Neural cell (in vitro differentiated cells): ENCODE results near the gene KRTAP2-2. TPM values are rescaled to one million over a fixed set of nuclear protein-coding genes. Genes with fewer than 3 reads are reported as not detected.

Experiments used
- H2AFZ ChIP-seq: fragments of 200-600, 300-800 bp; sonication (generic), shearing (Covaris generic); 2 replicates; pipeline ENCODE4 v1.6.0; 2014; ENCODE audit warnings: low read depth, mild to moderate bottlenecking, antibody characterized with exemption, low read length, moderate library complexity
- H3F3A ChIP-seq: fragments of 200-600 bp; shearing (Covaris generic); 2 replicates; pipeline ENCODE4 v1.6.1; 2016; ENCODE audit warnings: mild to moderate bottlenecking, moderate library complexity, mixed read lengths, antibody characterized with exemption, low read length; ENCODE audit not compliant: insufficient read depth, poor library complexity, severe bottlenecking
- H3K27ac ChIP-seq: fragments of 200-600, 300-800 bp; sonication (generic), shearing (Covaris generic); 2 replicates; pipeline ENCODE4 v1.5.1; 2014; ENCODE audit warnings: mild to moderate bottlenecking, low read length, moderate library complexity
- H3K27me3 ChIP-seq: fragments of 300-800, 200-600 bp; sonication (generic), shearing (Covaris generic); 2 replicates; pipeline ENCODE4 v1.6.0; 2014; ENCODE audit warnings: mild to moderate bottlenecking, low read depth, low read length, moderate library complexity; ENCODE audit not compliant: insufficient read depth
- H3K36me3 ChIP-seq: fragments of 300-800, 200-600 bp; sonication (generic), shearing (Covaris generic); 2 replicates; pipeline ENCODE4 v1.5.1; 2014; ENCODE audit warnings: mild to moderate bottlenecking, antibody characterized with exemption, low read length, moderate library complexity; ENCODE audit not compliant: insufficient read depth
- H3K4me2 ChIP-seq: fragments of 300-800, 200-600 bp; sonication (generic), shearing (Covaris generic); 2 replicates; pipeline ENCODE4 v1.6.0; 2014; ENCODE audit warnings: mild to moderate bottlenecking, low read length
- H3K4me3 ChIP-seq: fragments of 300-800, 200-600 bp; sonication (generic), shearing (Covaris generic); 2 replicates; pipeline ENCODE4 v1.5.1; 2014; ENCODE audit warnings: mild to moderate bottlenecking, low read length, moderate library complexity
- H3K79me2 ChIP-seq: fragments of 200-600 bp; shearing (Covaris generic); replicated peaks from 2 replicates; pipeline ENCODE4 v1.6.0; 2014; ENCODE audit warnings: mild to moderate bottlenecking, low read length, moderate library complexity; ENCODE audit not compliant: insufficient read depth
- H3K9ac ChIP-seq: fragments of 300-800, 200-600 bp; sonication (generic), shearing (Covaris generic); 2 replicates; pipeline ENCODE4 v1.6.1; 2016; ENCODE audit warnings: mild to moderate bottlenecking, low read length, mixed read lengths
- H3K9me2 ChIP-seq: fragments of 200-600 bp; shearing (Covaris generic); 2 replicates; pipeline ENCODE4 v1.6.1; 2016; ENCODE audit warnings: mild to moderate bottlenecking, low read length, mixed read lengths; ENCODE audit not compliant: insufficient read depth
- H3K9me3 ChIP-seq: fragments of 200-600, 300-800 bp; sonication (generic), shearing (Covaris generic); 2 replicates; pipeline ENCODE4 v1.6.1; 2016; ENCODE audit warnings: mild to moderate bottlenecking, mixed run types, low read length, moderate library complexity, mixed read lengths
- H4K20me1 ChIP-seq: fragments of 200-600 bp; shearing (Covaris generic); 2 replicates; pipeline ENCODE4 v1.6.1; 2016; ENCODE audit warnings: mild to moderate bottlenecking, mixed run types; ENCODE audit not compliant: insufficient read depth
- EP300 ChIP-seq: fragments of 450-650 bp; conservative IDR thresholded peaks from 2 replicates; pipeline ENCODE4 v1.6.1; 2014; ENCODE audit warnings: antibody characterized with exemption, mild to moderate bottlenecking, moderate library complexity; ENCODE audit not compliant: poor library complexity, severe bottlenecking
- EZH2 ChIP-seq: fragments of 200-600, 300-800 bp; shearing (Covaris generic), sonication (generic); IDR thresholded peaks from 2 replicates; pipeline ENCODE4 v1.6.1; 2014; ENCODE audit warnings: antibody characterized with exemption, low read length, borderline replicate concordance, mild to moderate bottlenecking; ENCODE audit not compliant: insufficient read depth, poor library complexity, severe bottlenecking
- MXI1 ChIP-seq: fragments of 450-650 bp; conservative IDR thresholded peaks from 2 replicates; pipeline ENCODE4 v1.6.1; 2014; ENCODE audit warnings: antibody characterized with exemption, mild to moderate bottlenecking; ENCODE audit not compliant: poor library complexity, severe bottlenecking
- POLR2AphosphoS5 ChIP-seq: IDR thresholded peaks from 2 replicates; pipeline ENCODE4 v1.6.1; 2012
- RAD21 ChIP-seq: fragments of 450-650 bp; conservative IDR thresholded peaks from 2 replicates; pipeline ENCODE4 v1.6.1; 2014; ENCODE audit warnings: antibody characterized with exemption, mild to moderate bottlenecking, moderate library complexity
- SMC3 ChIP-seq: fragments of 450-650 bp; conservative IDR thresholded peaks from 2 replicates; pipeline ENCODE4 v1.6.1; 2014; ENCODE audit warnings: antibody characterized with exemption, mild to moderate bottlenecking, moderate library complexity; ENCODE audit not compliant: poor library complexity
- TAF1 ChIP-seq: IDR thresholded peaks from 2 replicates; pipeline ENCODE4 v1.6.1; 2012; ENCODE audit warnings: low read depth
- polyA plus RNA-seq: library from polyadenylated mRNA; depleted of rRNA; stranded (reverse); fragments of >200 nt; gene quantifications from 2 replicates; pipeline ENCODE4 v1.2.3, GENCODE V29; 2014
- TF ChIP-seq, protein P1 (sequence below): IDR thresholded peaks from 2 replicates; pipeline ENCODE4 v1.6.1; 2012; ENCODE audit warnings: borderline replicate concordance
- TF ChIP-seq, protein P2 (sequence below): fragments of 450-650 bp; IDR thresholded peaks from 2 replicates; pipeline ENCODE4 v1.5.1; 2014; ENCODE audit warnings: antibody characterized with exemption, mild to moderate bottlenecking, moderate library complexity; ENCODE audit not compliant: poor library complexity, severe bottlenecking

KRTAP2-2 gene
- polyA plus RNA-seq, 1 donor from 2014 or later: not detected

DNA sequence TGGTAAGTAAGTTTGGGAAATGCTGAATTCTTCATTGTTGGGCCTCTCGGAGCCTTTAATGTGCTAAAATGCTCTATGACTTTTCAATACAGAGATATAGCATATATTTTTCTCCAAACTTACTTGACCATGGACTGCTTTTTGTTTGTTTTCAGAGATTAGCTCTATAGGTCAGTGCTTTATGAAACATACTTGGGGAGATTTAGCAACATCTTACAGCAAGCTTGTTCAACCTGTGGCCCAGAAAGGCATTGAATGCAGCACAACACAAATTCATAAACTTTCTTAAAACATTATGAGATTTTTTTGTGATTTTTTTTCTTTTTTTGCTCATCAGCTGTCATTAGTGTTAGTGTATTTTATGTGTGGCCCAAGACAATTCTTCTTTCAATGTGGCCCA, 45.1 kb downstream of the KRTAP2-2 start:
- TF ChIP-seq, protein P1, sequence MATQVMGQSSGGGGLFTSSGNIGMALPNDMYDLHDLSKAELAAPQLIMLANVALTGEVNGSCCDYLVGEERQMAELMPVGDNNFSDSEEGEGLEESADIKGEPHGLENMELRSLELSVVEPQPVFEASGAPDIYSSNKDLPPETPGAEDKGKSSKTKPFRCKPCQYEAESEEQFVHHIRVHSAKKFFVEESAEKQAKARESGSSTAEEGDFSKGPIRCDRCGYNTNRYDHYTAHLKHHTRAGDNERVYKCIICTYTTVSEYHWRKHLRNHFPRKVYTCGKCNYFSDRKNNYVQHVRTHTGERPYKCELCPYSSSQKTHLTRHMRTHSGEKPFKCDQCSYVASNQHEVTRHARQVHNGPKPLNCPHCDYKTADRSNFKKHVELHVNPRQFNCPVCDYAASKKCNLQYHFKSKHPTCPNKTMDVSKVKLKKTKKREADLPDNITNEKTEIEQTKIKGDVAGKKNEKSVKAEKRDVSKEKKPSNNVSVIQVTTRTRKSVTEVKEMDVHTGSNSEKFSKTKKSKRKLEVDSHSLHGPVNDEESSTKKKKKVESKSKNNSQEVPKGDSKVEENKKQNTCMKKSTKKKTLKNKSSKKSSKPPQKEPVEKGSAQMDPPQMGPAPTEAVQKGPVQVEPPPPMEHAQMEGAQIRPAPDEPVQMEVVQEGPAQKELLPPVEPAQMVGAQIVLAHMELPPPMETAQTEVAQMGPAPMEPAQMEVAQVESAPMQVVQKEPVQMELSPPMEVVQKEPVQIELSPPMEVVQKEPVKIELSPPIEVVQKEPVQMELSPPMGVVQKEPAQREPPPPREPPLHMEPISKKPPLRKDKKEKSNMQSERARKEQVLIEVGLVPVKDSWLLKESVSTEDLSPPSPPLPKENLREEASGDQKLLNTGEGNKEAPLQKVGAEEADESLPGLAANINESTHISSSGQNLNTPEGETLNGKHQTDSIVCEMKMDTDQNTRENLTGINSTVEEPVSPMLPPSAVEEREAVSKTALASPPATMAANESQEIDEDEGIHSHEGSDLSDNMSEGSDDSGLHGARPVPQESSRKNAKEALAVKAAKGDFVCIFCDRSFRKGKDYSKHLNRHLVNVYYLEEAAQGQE: no peak
- TF ChIP-seq POLR2AphosphoS5 (no peak), EP300 (no peak), MXI1 (no peak), RAD21 (no peak), EZH2 (no peak), SMC3 (no peak), TAF1 (no peak)
- TF ChIP-seq, protein P2, sequence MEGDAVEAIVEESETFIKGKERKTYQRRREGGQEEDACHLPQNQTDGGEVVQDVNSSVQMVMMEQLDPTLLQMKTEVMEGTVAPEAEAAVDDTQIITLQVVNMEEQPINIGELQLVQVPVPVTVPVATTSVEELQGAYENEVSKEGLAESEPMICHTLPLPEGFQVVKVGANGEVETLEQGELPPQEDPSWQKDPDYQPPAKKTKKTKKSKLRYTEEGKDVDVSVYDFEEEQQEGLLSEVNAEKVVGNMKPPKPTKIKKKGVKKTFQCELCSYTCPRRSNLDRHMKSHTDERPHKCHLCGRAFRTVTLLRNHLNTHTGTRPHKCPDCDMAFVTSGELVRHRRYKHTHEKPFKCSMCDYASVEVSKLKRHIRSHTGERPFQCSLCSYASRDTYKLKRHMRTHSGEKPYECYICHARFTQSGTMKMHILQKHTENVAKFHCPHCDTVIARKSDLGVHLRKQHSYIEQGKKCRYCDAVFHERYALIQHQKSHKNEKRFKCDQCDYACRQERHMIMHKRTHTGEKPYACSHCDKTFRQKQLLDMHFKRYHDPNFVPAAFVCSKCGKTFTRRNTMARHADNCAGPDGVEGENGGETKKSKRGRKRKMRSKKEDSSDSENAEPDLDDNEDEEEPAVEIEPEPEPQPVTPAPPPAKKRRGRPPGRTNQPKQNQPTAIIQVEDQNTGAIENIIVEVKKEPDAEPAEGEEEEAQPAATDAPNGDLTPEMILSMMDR: no peak
- H3F3A ChIP-seq: no peaks in the 10 kb centered on the region
- no peaks in the 10 kb centered on the region for H3K79me2 ChIP-seq
- no peak overlapping the region for H3K4me2 ChIP-seq
- no peak overlapping the region for H3K9ac ChIP-seq
- no peak overlapping the region for H3K27ac ChIP-seq
- no peaks in the 10 kb centered on the region for H3K36me3 ChIP-seq
- no peaks in the 10 kb centered on the region for H3K9me2 ChIP-seq
- no peaks in the 10 kb centered on the region for H3K9me3 ChIP-seq
- no peak overlapping the region for H3K4me3 ChIP-seq
- H3K27me3 ChIP-seq: no peaks in the 10 kb centered on the region
- no peak overlapping the region for H2AFZ ChIP-seq
- no peaks in the 10 kb centered on the region for H4K20me1 ChIP-seq

DNA sequence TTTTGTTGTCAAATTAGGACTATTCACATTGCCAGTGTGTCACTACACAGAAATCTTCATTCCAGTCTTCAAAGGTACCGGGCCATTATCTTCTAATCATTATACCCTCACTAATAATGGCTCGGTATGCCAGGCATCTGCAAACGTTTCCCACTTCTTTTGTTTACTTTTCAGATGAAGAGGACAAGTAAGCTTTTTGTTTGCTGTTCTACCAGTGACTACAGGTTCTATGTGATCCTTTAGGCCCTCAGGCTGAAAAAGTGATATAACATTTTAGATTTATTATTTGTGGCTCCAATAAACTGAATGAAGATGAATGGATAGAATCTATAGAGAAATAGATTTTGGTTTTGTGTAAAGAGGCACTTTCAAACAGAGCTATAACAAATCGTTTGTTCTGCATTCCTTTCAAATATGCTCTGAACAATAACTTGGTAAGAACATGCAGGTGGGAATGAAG, 45.7 kb downstream of the KRTAP2-2 start:
- no peaks in the 10 kb centered on the region for H4K20me1 ChIP-seq
- no peak overlapping the region for H3K4me3 ChIP-seq
- H3K4me2 ChIP-seq: no peak overlapping the region
- no peaks in the 10 kb centered on the region for H3K27me3 ChIP-seq
- H3F3A ChIP-seq: no peaks in the 10 kb centered on the region
- no peaks in the 10 kb centered on the region for H3K9me3 ChIP-seq
- no peak overlapping the region for H3K9ac ChIP-seq
- H3K27ac ChIP-seq: no peak overlapping the region
- no peaks in the 10 kb centered on the region for H3K9me2 ChIP-seq
- no peaks in the 10 kb centered on the region for H3K79me2 ChIP-seq
- no peaks in the 10 kb centered on the region for H3K36me3 ChIP-seq
- H2AFZ ChIP-seq: no peak overlapping the region
- TF ChIP-seq, protein P2: no peak
- TF ChIP-seq SMC3 (no peak), POLR2AphosphoS5 (no peak), EZH2 (no peak), TAF1 (no peak), MXI1 (no peak), EP300 (no peak), RAD21 (no peak)
- TF ChIP-seq, protein P1: no peak
